Panc1 (cell line): ENCODE results near the gene STAP2. TPM values are rescaled to one million over a fixed set of nuclear protein-coding genes. Genes with fewer than 3 reads are reported as not detected.

Source experiments
- ATAC-seq: fragments of 200-7000 bp; cut with Tn5 transposase; 2 replicates; pipeline ENCODE4 v1.9.1; 2020; ENCODE audit warnings: mild to moderate bottlenecking, moderate library complexity
- BruUV-seq: library from RNA; stranded (reverse); fragments of 400-500 nt; replicated peaks from 2 replicates; lab custom pipeline; 2021; lab: Mats Ljungman, UMichigan
- CTCF ChIA-PET: fragments of 300-600 bp; sonication (Branson Sonifier 250); formaldehyde crosslinking; loops from one replicate; lab custom pipeline; 2022; ENCODE audit warnings: antibody characterized with exemption; lab: Charles Lee
- POLR2A ChIA-PET: fragments of 300-600 bp; sonication (Branson Sonifier 250); formaldehyde crosslinking; loops from one replicate; lab custom pipeline; 2022; ENCODE audit warnings: antibody characterized with exemption; lab: Charles Lee
- DNase-seq: peaks from one replicate; pipeline ENCODE4 v3.0.0-alpha.2; 2010; ENCODE audit warnings: low read depth, low spot score
- H3K27ac ChIP-seq: 2 replicates; pipeline ENCODE4 v1.5.1; 2011; ENCODE audit warnings: mild to moderate bottlenecking, low read length, inconsistent platforms
- H3K27me3 ChIP-seq: fragments of 200-500 bp; sonication (Bioruptor generic); 2 replicates; pipeline ENCODE4 v1.6.0; 2014; ENCODE audit warnings: low read length, inconsistent platforms; ENCODE audit not compliant: control insufficient read depth, insufficient read depth
- H3K36me3 ChIP-seq: fragments of 200-500 bp; sonication (Bioruptor generic); 2 replicates; pipeline ENCODE4 v1.5.1; 2014; ENCODE audit warnings: inconsistent platforms, mild to moderate bottlenecking, low read length, moderate library complexity; ENCODE audit not compliant: control insufficient read depth, insufficient read depth
- H3K4me1 ChIP-seq: 2 replicates; pipeline ENCODE4 v1.5.1; 2011; ENCODE audit warnings: inconsistent platforms, mild to moderate bottlenecking, low read length, moderate library complexity; ENCODE audit not compliant: control insufficient read depth, insufficient read depth
- H3K4me3 ChIP-seq, 2 experiments: 2 replicates each; pipeline ENCODE4 v1.5.1; 2011 to 2012; ENCODE audit warnings: low read depth in 2 of 2, low read length in 2 of 2, mild to moderate bottlenecking in 2 of 2, inconsistent platforms in 1 of 2, moderate library complexity in 1 of 2
- H3K9me3 ChIP-seq: fragments of 200-500 bp; sonication (Bioruptor generic); 2 replicates; pipeline ENCODE4 v1.5.1; 2014; ENCODE audit warnings: low read depth, mild to moderate bottlenecking, inconsistent platforms, low read length, moderate library complexity; ENCODE audit not compliant: control insufficient read depth, insufficient read depth
- POLR2AphosphoS5 ChIP-seq: IDR thresholded peaks from 2 replicates; pipeline ENCODE4 v1.6.1; 2012; ENCODE audit warnings: mild to moderate bottlenecking, low read depth, low read length, moderate library complexity
- REST ChIP-seq, 2 experiments: IDR thresholded peaks; 2 replicates each; pipeline ENCODE4 v1.6.1; 2011 to 2012; ENCODE audit warnings: low read depth in 2 of 2, control low read depth in 1 of 2, low read length in 1 of 2, mild to moderate bottlenecking in 1 of 2, moderate library complexity in 1 of 2; ENCODE audit not compliant: insufficient read depth in 1 of 2
- SIN3A ChIP-seq: IDR thresholded peaks from 2 replicates; pipeline ENCODE4 v1.6.1; 2012; ENCODE audit warnings: low read depth, mild to moderate bottlenecking, low read length, moderate library complexity, borderline replicate concordance; ENCODE audit not compliant: insufficient read depth
- TCF7L2 ChIP-seq: IDR thresholded peaks from 2 replicates; pipeline ENCODE4 v1.6.1; 2011; ENCODE audit warnings: mild to moderate bottlenecking, low read depth, low read length, inconsistent platforms
- in situ Hi-C: cut with HindIII; loops from 2 replicates; pipeline ENCODE4 v1.10.0; 2016; ENCODE audit warnings: low sequenced_read_pairs, low pct_unique_long_range_greater_than_20kb
- intact Hi-C: fragments of 100-400 bp; cut with micrococcal nuclease; formaldehyde crosslinking; loops from one replicate; pipeline ENCODE4 v1.10.0; 2022; ENCODE audit not compliant: unreplicated experiment
- total RNA-seq: library from RNA; stranded (reverse); gene quantifications from one replicate; pipeline ENCODE4 v1.2.1, GENCODE V29; 2021; ENCODE audit not compliant: unreplicated experiment
- TF ChIP-seq, protein P1 (sequence below): fragments of 450-650 bp; IDR thresholded peaks from 2 replicates; pipeline ENCODE4 v1.5.1; 2017; ENCODE audit warnings: mild to moderate bottlenecking

The STAP2 gene
- total RNA-seq, 1 experiment from 2014 or later = 10.0 TPM

- in situ Hi-C loops = no loop called here
- POLR2A ChIA-PET = no interaction called here
- Histone ChIP-seq H3K4me3 (peak overlapping the region in 1 of 2 experiments; percentile 8; a peak in 1 of 4 replicates), H3K27ac (peak overlapping the region; percentile 92), H3K4me1 (peaks cover 84% of the 10 kb centered on the region), H3K36me3 (no peaks in the 10 kb centered on the region), H3K9me3 (no peaks in the 10 kb centered on the region), H3K27me3 (no peaks in the 10 kb centered on the region)
- no TSS peak for BruUV-seq
- peak; percentile 77 for ATAC-seq
- no peak for TF ChIP-seq REST (IDR thresholded peaks at IDR 0.05; ENCODE audit: insufficient read depth in 1 of 2, low read depth in 2 of 2, low read length in 1 of 2)
- TF ChIP-seq SIN3A = no peak
- TF ChIP-seq TCF7L2 = no peak
- TF ChIP-seq, protein P1, sequence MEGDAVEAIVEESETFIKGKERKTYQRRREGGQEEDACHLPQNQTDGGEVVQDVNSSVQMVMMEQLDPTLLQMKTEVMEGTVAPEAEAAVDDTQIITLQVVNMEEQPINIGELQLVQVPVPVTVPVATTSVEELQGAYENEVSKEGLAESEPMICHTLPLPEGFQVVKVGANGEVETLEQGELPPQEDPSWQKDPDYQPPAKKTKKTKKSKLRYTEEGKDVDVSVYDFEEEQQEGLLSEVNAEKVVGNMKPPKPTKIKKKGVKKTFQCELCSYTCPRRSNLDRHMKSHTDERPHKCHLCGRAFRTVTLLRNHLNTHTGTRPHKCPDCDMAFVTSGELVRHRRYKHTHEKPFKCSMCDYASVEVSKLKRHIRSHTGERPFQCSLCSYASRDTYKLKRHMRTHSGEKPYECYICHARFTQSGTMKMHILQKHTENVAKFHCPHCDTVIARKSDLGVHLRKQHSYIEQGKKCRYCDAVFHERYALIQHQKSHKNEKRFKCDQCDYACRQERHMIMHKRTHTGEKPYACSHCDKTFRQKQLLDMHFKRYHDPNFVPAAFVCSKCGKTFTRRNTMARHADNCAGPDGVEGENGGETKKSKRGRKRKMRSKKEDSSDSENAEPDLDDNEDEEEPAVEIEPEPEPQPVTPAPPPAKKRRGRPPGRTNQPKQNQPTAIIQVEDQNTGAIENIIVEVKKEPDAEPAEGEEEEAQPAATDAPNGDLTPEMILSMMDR = no peak
- TF ChIP-seq POLR2AphosphoS5 = no peak
- peak; percentile 53 for DNase-seq
- CTCF ChIA-PET = no interaction called here
- intact Hi-C loops = no loop called here
These were observed 36.0 kb upstream of the STAP2 start for GRCh38 chr19:4374498-4375163.

- Histone ChIP-seq H3K4me1 (peaks cover 84% of the 10 kb centered on the region), H3K27me3 (no peaks in the 10 kb centered on the region), H3K36me3 (no peaks in the 10 kb centered on the region), H3K27ac (peak overlapping the region; percentile 92), H3K4me3 (peak overlapping the region in 1 of 2 experiments; percentile 8; a peak in 1 of 4 replicates), H3K9me3 (no peaks in the 10 kb centered on the region)
- ChIA-PET POLR2A (no interaction called here), CTCF (no interaction called here)
- DNase-seq = no peak
- intact Hi-C loops (no loop called here), in situ Hi-C loops (no loop called here)
- no TSS peak for BruUV-seq
- TF ChIP-seq TCF7L2 (peak; percentile 34; the same call in 1 of the 2 replicates), REST (IDR thresholded peaks at IDR 0.05; ENCODE audit: insufficient read depth in 1 of 2, low read depth in 2 of 2, low read length in 1 of 2) (no peak)
- TF ChIP-seq, protein P1 = no peak
- no peak; the same call in 1 of the 2 replicates for ATAC-seq
These were observed 35.2 kb upstream of the STAP2 start for GRCh38 chr19:4373601-4374497.
